ENCODE measurements around the gene TMEM178B.
A peak's percentile ranks its signal among the peaks of the same experiment; 100 is the strongest.

TMEM178B gene

DNA sequence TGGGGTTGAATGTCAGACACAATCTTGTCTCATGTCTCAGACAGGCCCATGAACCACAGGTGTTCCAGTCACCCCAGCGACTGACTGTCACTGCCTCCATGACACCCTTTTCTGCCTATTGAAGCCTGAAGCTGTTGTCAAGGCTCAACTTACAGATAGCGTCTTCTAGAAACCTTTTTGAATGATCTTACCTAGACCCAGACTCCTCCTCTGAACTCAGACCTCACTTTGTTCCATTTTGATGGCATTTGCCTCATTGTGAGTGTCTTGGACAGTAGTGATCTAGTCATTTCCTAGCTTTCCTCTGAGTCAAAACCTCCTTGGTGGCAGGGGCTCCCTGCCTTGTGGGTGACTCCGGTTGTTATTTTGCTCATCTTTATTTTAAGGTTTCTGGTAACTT lies 379.0 kb downstream of the TMEM178B start:
- TF ChIP-seq CTCF (conservative IDR thresholded peaks at IDR 0.05; ENCODE audit: low read depth): no peak
- no peak for DNase-seq (ENCODE audit: low spot score)
- ChIA-PET CTCF (interaction anchor here (0.6 kb wide), 1 partner anchor 1863 kb away, joined by 4 read pairs; the partner anchor contains the start of gene CLCN1), POLR2A (ENCODE audit: low non-redundant PET) (no interaction called here)
- no peak overlapping the region for H3K27ac ChIP-seq

GRCh38 chr7:141454338-141454737 lies 380.5 kb downstream of the TMEM178B start:
- POLR2A ChIA-PET (ENCODE audit: low non-redundant PET): no interaction called here

DNA sequence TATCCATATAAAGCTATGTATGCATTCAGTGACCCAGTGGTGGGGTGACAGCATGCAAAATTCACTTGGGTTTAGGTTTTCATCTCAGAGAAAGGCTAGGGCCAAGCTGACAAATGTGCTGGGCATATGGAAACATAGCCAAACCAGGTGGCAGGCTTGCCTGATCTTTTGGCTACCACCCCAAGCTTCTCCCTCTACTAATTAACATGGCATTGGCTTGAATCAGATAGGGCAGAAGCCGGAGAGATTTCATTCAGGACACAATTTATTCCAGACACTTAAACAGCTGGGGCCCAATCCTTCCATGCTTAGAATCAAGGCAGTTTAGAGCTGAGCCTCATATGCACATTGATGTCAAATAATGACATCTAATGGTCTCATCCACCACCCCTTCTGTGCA lies 381.9 kb downstream of the TMEM178B start:
- H3K27ac ChIP-seq: no peak overlapping the region
- POLR2A ChIA-PET (ENCODE audit: low non-redundant PET): no interaction called here
- CTCF ChIA-PET: no interaction called here
- TF ChIP-seq CTCF (conservative IDR thresholded peaks at IDR 0.05; ENCODE audit: low read depth): no peak
- no peak for DNase-seq (ENCODE audit: low spot score)

More at GRCh38 chr7:141454338-141454737, 380.5 kb downstream of the TMEM178B start:
- CTCF ChIA-PET: no interaction called here
- no peak for TF ChIP-seq CTCF (conservative IDR thresholded peaks at IDR 0.05; ENCODE audit: low read depth)
- no peak for DNase-seq (ENCODE audit: low spot score)
- H3K27ac ChIP-seq: no peak overlapping the region

DNA sequence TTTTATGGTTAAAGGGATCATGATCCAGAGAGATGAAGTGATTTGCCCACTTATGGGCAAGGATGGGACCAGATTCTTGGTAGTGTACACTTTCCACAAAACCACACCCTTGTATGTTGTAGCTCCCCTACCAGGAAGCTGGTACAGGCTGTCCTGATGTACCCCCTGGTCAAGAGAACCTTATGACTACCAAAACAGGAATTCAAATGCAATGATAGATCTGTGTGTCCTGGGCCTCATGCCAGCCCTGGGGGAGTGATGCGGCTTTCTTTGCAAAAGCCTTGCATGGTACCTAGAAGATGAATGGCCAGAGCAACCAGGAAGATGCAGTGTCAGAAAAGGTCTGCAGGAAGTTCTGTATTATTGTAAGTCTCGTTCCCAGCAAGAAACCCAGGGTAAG lies 382.4 kb downstream of the TMEM178B start:
- H3K27ac ChIP-seq: no peak overlapping the region
- POLR2A ChIA-PET (ENCODE audit: low non-redundant PET): no interaction called here
- CTCF ChIA-PET: no interaction called here
- DNase-seq (ENCODE audit: low spot score): peak; percentile 17
- no peak for TF ChIP-seq CTCF (conservative IDR thresholded peaks at IDR 0.05; ENCODE audit: low read depth)

- no peak for DNase-seq (ENCODE audit: low spot score)
- CTCF ChIA-PET: no interaction called here
- no peak for TF ChIP-seq CTCF (conservative IDR thresholded peaks at IDR 0.05; ENCODE audit: low read depth)
- POLR2A ChIA-PET (ENCODE audit: low non-redundant PET): no interaction called here
- H3K27ac ChIP-seq: no peak overlapping the region
Measured at GRCh38 chr7:141456711-141457110, 382.8 kb downstream of the TMEM178B start.

DNA sequence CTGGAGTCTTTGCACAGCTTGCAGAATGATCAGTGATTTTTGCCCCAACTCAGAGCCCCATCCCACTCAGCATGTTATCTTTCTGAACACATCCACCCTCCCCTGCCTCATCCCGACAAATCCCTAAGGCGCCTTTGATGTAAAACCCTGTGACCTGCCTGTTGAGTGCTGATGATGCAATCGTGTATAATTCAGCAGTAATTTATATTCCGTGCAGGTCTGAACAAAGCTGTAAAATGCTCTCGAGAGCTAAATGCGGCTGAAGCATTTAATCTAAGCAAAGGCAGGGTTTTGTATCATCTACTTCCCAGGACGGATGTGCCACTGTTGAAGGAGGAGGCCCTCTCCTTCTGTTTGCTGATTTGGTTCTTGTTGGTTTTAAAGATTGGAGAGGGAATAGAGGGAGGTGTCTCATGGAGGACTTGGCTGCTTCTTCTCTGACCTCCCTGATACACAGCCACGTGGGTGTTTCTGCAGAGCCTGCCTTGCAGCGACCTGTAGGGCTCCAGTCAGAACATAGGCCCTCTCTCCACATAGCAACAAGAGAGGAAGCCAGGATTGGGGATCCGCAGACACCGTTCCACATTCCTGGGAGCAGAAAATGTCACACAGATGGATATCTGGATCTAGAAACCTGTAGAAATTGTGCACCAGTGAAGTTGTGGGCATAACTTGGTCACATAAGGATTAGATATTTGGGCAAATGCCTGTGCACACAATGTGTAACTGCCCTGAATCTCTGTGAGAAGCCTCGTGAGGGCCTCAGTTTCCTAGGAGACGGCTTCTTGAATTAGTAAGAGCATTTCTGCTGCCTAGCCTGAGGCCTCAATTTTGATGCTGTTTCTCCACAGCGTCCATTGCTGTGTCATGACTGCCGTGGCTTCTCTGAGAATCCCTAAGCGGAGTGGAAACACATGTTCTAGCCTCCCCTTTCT lies 387.2 kb downstream of the TMEM178B start:
- H3K27ac ChIP-seq: peak overlapping the region; percentile 91

More for the DNA sequence above, 387.2 kb downstream of the TMEM178B start:
- no peak for TF ChIP-seq CTCF (conservative IDR thresholded peaks at IDR 0.05; ENCODE audit: low read depth)
- CTCF ChIA-PET: no interaction called here
- peak; percentile 55 for DNase-seq (ENCODE audit: low spot score)
- POLR2A ChIA-PET (ENCODE audit: low non-redundant PET): no interaction called here
